HUES64 (cell line): ENCODE data around the gene LMOD1.

ENCODE experiments used
- H3K27ac ChIP-seq: 2 replicates; pipeline ENCODE4 v1.7.0; 2013; ENCODE audit warnings: low read depth, low read length, inconsistent platforms
- H3K27me3 ChIP-seq: 2 replicates; pipeline ENCODE4 v1.6.1; 2013; ENCODE audit warnings: mild to moderate bottlenecking, low read length; ENCODE audit not compliant: insufficient read depth
- H3K36me3 ChIP-seq: 2 replicates; pipeline ENCODE4 v1.6.1; 2013; ENCODE audit warnings: mild to moderate bottlenecking, low read length; ENCODE audit not compliant: insufficient read depth
- H3K4me1 ChIP-seq: 2 replicates; pipeline ENCODE4 v1.6.1; 2013; ENCODE audit warnings: mild to moderate bottlenecking, low read length, moderate library complexity; ENCODE audit not compliant: insufficient read depth
- H3K4me3 ChIP-seq: 2 replicates; pipeline ENCODE4 v1.5.1; 2013; ENCODE audit warnings: mild to moderate bottlenecking, low read length, moderate library complexity
- H3K9ac ChIP-seq: 2 replicates; pipeline ENCODE4 v1.6.1; 2013; ENCODE audit warnings: mild to moderate bottlenecking, low read depth, low read length
- H3K9me3 ChIP-seq: 2 replicates; pipeline ENCODE4 v1.6.1; 2013; ENCODE audit warnings: low read depth, low read length; ENCODE audit not compliant: insufficient read depth
- WGBS: fragments of 150-250, 120-280 bp; methylation state at CpG from one replicate; pipeline ENCODE4 v1.1.7; 2013; ENCODE audit warnings: missing lambda C conversion rate; 5-methylcytosine and 5-hydroxymethylcytosine counted together

LMOD1 gene

DNA sequence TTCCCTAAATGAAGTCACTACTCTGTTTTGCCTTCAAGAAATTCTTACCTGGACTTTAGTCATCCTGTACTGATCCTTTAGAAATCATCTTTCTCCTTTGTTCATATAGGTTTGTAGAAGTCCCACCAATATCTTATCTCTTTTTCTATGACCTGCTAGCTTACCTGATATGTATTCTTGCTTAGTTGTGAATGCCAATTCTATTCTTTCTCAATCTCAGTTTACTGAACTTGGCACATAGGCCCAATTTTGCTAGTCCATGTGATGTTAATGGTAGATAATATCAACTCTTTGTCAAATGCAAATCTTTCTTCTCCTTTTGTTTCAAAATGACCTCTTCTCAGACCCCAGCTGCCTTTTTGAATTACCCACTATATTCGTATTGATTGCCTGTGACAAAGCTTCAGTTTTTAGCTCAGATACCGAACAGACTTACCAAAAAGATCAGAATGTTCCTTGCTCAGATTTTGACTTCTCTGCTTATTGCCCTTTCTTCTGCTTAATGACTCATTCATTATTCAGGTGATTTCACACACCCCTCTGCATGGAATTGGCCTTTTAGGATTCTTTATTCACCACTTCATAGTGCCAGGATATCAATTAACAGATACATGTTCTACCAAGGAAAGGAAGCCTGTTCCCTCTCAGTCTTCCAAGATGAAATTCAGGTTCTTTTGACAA, 96.8 kb downstream of the LMOD1 start:
- Histone ChIP-seq H3K36me3 (peaks cover 78% of the 10 kb centered on the region), H3K27me3 (no peaks in the 10 kb centered on the region), H3K9ac (no peak overlapping the region), H3K9me3 (no peaks in the 10 kb centered on the region), H3K4me1 (no peaks in the 10 kb centered on the region; the same call in 1 of the 2 replicates), H3K4me3 (no peak overlapping the region), H3K27ac (no peak overlapping the region)
- WGBS = 91% methylated on average over 2 of the region's 2 CpGs

DNA sequence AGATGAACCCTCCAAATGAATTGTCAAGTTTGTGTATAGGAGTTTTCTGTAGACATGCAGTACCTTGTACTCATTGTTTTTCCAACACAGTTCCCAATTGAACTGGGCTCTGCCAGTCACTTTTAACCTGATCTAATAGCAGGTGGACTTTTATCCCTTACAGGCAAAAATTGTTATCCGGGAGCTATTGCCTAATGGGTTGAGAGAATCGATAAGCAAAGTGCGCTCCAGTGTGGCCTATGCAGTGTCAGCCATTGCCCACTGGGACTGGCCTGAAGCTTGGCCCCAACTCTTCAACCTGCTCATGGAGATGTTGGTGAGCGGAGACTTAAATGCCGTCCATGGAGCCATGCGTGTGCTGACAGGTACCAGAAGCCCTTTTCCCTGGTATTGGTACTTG, 98.1 kb downstream of the LMOD1 start:
- H3K9ac ChIP-seq = no peak overlapping the region
- no peak overlapping the region for H3K4me3 ChIP-seq
- H3K4me1 ChIP-seq = no peaks in the 10 kb centered on the region; the same call in 1 of the 2 replicates
- no peaks in the 10 kb centered on the region for H3K27me3 ChIP-seq
- peaks cover 65% of the 10 kb centered on the region for H3K36me3 ChIP-seq
- no peak overlapping the region for H3K27ac ChIP-seq
- H3K9me3 ChIP-seq = no peaks in the 10 kb centered on the region
- WGBS = 96% methylated on average over 6 of the region's 6 CpGs

DNA sequence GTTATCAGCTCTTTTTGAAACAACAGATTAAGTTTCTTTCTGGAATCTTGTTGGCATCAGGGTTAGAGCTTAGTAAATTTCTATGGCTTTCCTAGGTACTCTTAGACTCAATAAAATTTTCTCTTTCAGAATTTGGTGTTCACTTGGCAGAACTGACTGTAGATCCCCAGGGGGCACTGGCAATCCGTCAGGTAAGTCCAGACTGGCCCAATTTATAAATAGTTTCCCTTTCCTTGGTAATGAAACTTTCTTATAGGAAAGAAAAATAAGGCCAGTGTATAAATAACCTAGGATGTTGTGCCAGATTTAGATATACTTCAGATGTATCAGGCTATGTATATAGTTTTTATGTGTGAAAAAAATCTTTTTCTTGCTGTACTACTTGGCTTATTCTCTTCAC, 99.2 kb downstream of the LMOD1 start:
- Histone ChIP-seq H3K27me3 (no peaks in the 10 kb centered on the region), H3K36me3 (peaks cover 54% of the 10 kb centered on the region), H3K27ac (no peak overlapping the region), H3K9me3 (no peaks in the 10 kb centered on the region), H3K4me3 (no peak overlapping the region), H3K4me1 (peaks cover 9% of the 10 kb centered on the region), H3K9ac (no peak overlapping the region)
- WGBS = 82% methylated on average over 1 of the region's 1 CpG
